Non-pigmented ciliary epithelial cell (primary cell): ENCODE data around the gene GRM7.

Experiments used
- DNase-seq: peaks from one replicate; pipeline ENCODE4 v3.0.0-alpha.2; 2010; ENCODE audit warnings: low read depth

The GRM7 gene

DNA sequence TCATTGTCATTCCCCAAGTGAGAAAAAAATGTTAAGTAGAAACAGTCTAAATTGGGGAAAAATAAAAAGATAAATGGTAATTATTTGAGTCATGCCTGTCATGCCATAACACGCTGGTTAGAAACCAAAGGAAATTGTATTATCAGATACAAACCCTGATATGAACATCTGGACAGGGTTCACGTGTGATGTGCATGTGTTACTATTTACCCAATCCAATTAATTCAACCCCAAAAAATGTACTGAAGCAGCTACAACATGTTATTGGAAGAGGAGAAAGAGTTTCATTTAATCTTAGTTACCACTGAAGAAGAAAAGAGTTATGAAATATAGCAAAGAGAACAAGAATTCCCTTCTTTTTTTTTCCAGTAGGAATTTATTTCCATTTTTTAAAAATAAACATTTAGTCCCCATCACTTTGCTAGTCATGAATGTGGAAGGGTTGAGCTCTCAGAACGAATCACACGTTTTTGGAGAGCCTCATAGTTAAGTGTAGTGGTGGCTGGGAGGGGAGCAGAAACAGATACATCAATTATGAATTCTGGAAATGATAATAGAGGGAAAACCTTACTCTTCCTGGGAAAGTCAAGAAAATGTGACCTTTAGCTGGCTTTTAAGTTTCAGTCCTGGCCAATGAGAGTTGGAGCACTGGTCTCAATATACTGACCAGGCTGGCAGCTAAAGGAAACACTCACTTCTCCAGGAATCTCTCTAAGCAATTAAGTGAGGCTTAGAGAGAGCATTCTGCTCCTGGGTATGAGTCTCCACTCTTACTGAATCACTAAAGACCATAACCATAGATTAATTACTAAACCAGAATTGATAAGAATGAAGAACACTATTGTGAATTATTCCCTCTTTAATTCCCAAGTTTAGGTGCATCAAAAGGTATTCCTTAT lies 796.5 kb downstream of the GRM7 start:
- DNase-seq, result no peak

DNA sequence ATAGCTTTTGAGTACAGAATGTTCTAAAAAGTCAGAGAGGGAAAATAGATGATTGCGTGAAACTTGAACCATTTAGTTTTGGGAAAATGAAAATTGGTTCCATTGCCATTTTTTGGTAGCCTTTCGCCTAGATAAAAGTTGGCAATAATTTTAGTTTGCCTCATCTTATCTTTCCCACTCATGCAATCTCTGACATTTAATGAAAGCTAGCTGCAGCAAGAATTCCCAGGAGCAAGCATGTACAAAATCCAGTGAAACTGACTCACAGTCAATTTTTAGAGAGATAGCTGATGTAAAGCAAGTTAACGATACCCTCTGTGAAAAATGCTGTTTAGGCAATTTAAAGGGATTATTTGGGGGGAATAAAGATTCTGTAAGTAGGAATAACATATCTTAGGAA lies 797.4 kb downstream of the GRM7 start:
- DNase-seq, result no peak

DNA sequence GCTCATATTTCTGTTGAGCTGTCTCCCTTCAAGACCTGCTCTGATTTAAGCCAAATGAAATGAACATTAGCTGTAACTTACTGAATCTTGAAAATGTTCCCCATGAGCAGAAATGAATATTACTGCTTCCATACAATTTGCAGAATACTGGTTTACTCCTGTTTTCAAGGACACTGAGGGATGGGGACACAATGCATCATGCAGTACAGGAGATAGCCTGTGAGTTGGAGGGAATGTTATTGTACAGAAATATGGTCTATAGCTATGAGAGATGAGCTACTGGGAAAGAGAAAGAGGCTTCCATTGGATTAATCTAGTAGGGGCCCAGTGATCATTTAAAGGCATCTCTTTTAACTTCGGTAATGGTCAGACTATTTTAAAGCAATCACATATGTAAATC lies 798.2 kb downstream of the GRM7 start:
- no peak for DNase-seq

DNA sequence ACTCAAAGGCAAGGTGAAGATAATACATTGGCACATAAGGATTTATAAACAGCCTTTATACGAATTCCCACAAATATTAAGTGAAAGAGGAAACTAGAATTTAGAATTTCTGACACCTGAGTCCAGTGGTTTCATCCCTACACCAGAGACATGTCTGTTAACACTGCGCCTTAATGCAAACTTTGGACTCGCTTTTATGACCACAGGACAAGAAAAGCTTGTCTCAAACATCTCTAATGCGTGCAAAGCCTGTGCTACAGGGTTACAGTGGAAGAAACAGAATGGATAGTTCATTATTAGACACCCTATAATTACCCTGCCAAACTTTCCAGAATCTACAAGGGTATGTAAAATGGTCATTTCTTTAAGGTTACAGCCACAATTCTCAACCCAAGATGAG lies 802.9 kb downstream of the GRM7 start:
- no peak for DNase-seq

DNA sequence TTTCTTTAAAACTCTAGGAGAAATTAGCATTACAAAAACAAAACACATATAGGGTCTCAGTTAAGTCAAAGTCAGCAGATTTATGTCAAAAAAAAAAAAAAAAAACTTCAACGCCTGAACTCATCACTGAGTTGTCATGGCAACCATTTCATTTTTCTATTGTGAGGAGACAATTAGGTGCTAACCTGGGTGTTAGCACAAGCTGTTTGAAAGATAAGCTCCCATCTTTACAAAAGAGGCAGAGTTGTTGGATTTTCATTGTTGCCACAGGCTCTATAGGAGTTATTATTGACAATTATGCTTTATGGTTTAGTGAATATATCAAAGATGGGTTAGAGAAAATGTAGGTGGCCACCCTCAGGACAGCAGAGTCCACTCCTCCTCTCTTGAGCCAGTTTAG lies 806.9 kb downstream of the GRM7 start:
- DNase-seq, result no peak

DNA sequence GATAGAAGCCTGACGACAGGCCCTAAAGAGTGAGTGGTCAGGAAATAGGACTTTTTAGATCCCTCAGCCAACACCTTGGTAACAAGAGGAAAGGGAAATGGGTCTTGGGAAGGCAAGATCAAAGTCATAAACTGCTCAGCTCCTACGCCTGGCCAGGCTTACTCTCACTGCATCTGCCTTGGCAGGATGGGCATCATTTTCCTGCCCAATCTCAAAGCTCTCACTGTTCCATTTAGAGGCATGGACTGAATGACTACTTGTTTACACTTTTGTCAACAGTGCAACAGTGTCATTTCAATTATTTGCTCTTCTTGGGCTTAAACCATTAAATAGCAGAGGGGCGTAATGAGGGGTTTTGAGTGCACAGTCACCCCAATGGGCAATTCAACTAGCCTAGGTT lies 808.7 kb downstream of the GRM7 start:
- no peak for DNase-seq

DNA sequence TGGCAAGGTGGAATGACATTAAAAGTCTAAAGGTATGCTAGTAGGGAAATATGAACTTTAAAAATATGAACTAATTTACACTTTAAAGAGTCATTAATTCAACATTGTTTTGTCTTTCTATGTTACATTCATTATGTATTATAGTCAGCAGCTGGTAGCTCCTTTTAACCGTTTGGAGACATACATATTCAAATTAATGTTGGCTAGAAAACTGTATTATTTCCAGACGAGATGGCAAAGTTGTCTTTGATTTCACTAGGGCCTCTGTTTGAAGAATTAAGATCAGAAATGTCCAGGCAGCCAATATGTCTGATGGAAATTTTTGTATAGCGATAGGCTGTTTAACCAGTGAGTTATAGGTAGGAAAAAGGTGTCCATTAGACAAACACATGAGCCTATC lies 817.6 kb downstream of the GRM7 start:
- DNase-seq, result no peak

DNA sequence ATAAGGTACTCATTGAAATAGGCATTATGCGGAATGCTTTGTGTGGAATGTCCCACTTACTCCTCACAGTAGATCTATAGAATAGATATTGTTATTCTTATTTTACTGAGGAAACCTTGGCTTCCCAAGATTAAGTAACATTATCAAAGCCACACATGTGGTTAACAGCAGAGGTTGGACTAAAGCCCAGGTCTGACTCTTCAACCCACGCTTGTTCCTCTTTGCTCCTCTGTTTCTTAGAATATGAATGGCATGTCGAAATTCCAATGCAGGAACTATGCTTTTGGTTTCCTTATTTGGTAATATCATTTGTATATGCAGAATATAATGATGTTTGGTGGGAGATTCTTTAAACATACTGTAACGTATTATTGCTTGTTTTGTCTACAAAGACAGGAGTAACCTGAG lies 821.9 kb downstream of the GRM7 start:
- DNase-seq, result peak; percentile 85

DNA sequence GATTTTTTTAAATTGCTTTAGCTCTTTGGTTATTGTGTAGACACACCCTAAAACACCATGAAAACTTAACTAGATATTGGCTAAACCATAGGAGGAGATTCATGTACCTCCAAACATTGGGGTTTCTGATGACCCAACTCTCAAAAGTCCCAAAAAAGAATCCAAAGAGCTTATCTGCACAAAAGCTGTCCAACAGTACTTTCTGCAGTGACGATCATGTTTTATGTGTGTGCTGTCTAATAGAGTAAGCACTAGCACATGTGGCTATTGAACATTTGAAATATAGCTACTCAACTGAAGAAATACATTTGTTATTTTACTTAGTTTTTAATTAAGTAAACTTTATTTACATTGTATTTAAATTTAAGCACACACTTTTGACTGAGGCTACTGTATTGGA lies 822.5 kb downstream of the GRM7 start:
- DNase-seq, result no peak

DNA sequence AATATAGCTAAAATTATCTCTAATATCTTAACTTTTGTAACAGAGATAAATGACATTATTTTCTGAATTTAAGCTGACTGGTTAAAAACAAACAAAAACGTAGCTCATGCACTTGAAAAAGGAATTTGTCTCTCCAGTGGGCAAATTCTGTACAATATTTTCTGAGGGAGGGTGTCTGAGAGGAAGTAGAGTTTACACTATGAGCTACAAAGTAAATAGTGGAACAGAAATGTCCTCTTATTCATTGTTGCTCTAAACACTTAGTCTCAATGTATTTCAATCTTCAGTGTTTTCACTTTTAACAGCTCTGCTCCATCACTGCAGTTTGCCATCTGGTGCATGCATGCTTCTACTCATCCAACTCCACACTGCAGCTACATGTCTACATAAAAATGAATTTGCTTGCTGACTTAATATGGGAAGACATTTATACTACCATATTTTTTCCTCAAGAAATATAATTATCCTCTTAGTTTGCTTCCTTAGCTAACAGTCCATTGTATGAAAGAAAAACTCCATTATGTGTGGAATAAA lies 823.3 kb downstream of the GRM7 start:
- no peak for DNase-seq

DNA sequence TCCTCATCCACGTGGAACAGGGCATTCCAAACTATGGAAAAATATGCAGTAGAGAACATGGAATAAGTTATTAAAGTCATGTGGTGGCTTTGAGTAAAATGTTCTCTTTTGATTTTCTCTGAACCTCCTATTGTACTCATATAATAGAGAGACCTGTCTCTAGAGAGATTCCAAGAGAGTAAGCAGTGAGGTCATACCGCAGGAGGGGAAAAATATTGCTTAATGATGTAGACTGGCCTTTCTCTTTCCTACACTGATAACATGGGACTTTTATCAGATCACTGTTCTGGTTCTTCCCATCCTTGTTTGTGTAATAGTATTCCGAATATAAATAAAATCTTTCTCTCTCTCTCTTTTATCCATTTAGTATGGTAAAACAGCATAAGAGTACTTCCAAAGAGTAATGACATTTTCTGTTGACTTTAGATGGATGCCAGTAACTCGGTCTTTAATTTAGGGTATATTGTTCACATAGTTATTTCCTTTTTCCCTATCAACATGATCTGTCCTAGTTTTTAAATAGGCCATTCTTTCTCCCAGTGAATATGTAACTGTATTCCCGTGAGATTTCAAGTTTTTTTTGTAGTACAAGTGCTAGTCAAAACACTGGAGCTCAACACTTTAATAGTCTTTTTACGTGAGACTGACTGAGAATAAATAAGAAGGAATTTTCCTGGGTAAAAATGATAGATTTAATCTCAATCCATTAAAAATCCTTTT lies 826.7 kb downstream of the GRM7 start:
- DNase-seq, result no peak

DNA sequence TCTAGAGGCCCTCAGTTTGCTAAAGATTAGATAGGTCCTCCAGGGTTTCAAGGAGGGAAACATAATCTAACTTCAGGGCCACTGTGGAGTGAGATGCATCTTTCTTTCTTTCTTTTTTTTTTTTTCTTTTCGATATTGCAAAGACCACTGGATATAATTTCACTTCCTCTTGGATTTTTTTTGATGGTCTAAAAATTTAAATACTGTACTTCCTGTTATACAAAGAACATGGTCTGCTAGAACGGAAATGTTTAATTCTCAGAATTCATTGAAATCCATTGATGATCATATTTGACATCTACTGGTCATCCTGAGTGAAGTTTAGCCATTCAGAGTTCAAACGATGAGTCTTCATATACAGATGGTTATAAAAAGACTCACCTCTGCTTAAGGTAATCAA lies 832.0 kb downstream of the GRM7 start:
- no peak for DNase-seq

DNA sequence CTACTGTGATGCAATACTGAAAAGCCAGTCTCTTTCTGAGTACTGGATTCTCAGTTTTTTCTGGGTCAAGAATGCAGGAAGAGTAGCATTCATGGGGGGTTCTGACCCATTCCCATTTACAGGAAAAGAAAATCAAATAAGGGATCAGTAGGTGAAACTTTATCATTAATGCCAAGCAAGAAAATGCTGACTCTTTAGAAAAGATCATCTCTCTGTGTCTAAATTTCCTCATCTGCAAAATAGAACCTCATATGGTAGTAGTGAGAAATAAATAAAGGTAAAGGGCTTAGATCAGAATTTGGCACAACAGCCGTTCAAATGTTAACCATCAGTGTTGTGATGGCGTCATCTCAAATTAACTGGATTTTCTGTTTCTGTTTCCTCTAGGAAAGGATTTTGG lies 833.1 kb downstream of the GRM7 start:
- DNase-seq, result no peak

DNA sequence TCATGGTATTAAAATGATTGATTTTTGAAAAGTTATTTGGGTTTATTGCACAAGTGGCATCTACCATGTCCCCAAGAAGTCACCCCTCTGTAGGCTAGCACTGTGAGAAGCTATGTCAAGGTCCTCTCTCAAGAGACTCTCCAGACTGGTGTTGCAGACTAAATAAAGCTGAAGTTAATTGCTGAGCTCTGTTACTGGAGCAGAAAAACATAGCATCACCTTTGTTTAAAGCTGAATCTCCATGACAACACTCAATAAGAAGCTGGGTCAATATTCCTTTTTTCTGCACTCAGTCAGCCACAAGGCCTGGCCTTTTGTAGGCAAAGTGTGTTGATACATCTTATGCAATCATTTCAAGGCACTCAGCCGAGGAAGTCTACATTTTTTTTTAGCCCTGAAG lies 834.1 kb downstream of the GRM7 start:
- no peak for DNase-seq

DNA sequence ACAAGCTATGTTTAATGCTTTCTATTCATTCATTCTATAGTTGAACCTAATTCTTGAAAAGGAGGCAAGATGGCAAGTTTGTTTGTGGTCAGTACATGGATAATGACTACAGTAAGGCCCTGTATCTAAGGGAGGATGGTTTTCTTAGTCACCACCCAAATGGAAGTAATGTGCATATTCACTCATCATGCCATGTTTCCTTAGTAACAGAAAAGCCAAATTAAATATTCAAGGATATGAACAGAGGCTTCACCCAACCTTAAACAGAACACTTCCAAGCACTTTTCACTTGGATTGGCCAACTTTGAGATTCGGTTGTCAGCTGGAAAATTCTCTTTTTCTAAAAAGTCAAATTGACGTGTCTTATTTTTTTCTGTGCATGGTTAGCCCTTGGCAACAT lies 835.4 kb downstream of the GRM7 start:
- DNase-seq, result no peak

DNA sequence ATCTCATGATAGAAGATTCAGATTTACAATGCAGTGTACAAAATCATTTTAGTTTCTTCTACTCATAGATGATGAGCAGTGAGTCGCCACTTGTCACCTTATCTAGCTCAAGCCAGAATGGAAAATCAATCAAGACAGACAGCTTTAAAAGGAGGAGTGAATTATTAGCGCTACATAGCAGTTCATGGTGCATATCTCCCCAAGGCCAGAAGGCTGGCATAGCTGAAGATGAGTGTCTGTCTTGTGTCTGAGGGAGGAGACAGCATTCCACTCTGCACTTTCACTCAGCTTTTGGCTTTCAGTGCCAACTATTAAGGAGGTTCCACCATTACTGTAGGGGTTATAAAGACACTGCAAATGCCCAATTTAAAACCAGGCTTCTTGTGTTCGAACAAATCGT lies 836.6 kb downstream of the GRM7 start:
- DNase-seq, result no peak

DNA sequence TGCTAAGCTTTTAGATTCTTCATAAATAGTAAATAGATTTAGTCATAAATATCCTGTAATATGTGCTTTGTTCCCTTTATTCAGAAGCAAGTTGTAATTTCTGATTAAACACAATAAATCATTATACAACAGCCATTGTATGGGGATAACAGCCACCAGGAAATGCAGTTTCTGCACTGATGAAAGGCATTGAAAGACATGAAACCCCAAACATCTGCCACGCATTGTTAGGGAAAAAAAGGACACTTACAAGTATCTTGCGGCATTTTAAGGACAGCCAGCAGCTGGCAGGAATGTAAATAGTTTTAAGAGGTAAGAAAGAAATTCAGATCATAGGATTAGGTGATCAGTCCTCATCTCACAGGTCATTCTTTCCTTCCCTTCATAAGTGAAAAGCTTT lies 839.6 kb downstream of the GRM7 start:
- DNase-seq, result no peak

DNA sequence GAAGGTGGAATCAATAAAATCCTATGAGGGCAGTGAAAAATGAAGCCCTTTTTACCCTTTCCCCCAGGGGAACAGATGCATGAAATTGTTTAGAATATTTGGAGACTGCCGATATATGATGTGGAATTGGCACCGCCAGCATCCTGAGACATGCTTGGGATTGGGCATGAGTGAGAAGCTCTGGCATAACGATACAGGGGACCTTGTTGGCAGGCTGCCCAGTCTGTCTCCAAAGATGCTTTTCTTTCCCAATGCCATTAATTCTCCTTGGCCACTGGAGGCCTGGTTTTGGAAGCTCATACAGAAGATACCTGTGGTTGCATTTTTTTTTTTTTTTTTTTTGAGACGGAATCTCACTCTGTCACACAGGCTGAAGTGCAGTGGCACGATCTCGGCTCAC lies 840.1 kb downstream of the GRM7 start:
- no peak for DNase-seq

DNA sequence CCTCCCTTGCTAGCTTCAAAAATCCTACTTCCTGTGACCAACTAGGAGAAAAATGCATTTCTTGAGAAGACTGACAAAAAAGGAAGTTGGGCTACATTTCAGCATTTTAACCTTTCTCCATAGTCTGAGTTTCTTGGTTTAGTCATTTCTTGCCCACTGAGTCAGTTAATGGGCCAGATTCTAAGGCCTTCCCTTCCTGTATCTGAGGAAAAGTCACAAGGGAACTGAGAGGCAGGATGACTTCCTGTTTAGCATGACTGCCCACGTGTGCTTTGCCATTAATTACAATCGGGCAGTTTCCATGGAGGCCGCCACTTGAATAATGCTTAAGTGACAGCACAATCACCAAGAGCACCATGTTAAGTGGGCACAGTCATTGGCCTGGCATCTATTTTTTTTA lies 846.3 kb downstream of the GRM7 start:
- no peak for DNase-seq

DNA sequence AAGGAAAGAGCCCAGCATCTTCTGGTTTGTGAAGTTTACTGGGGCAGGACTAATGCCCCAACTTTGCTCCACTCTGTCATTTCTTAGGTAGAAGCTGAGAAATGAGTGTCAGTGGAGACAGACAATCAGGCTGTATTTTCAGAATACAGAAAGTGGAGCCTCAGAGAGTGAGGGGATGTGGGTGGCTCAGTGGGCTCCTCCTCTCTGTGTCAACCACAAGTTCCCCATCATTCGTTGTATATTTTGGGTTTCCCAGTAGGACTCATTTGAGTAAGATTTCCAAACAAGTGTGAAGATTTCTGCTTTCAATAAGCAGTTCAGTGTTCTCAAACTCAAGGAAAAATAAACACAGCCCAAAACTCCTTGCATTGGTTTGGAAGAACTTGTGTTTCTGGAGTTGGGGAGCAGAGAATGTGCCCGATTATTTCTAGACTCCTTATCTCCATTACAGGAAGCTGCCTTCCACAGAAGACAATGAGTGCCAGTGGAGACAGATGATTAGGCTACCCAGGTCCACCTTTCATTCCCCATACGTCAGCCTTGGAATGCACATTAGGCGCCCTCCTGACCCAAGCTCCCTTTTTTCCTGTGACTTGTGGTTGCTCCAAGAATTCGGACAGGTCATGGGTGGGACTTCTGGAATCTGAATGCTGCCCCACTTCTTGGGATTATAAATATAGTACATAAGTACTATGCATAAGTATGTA lies 848.6 kb downstream of the GRM7 start:
- no peak for DNase-seq

DNA sequence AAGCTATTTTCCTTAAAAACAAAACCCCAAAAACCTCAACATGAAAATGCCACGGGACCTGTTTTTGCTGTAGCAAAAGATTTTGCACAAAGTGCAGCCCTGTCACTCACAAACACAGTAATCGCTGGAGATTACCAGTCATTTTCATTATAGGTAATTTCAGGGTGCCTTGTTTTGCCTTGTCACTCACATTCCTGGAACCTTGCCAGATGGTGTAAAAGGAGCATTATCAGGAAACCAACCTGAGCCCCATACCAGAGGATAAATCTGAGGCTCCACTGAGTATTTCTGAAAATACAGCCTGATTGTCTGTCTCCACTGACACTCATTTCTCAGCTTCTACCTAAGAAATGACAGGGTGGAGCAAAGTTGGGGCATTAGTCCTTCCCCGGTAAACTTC lies 849.4 kb downstream of the GRM7 start:
- no peak for DNase-seq

DNA sequence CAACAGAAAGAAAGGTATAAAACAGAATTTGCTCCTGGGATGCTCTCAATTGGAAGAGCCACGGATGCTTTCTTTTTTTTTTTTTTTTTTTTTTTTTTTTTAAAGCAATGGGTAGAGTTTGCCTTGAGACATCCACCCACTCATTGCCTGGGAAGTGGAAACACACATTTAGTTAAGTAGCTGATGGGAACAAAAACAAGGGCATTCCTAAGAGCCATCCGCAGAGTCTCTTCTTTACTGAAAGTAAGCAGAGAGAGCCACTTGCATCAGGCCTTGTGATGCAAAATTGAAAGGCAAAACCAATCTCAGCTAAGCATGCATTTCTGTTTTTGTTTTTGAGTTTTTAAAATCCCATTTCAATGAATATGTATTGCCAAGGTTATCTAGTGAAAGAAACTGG lies 852.8 kb downstream of the GRM7 start:
- no peak for DNase-seq
